Activated CD4-positive, alpha-beta memory T cell treated with anti-CD3 and anti-CD28 coated beads for 36 hours (primary cell): ENCODE measurements around the gene DCDC2. TPM values are rescaled to one million over a fixed set of nuclear protein-coding genes. Genes with fewer than 3 reads are reported as not detected.
A peak's percentile ranks its signal among the peaks of the same experiment; 100 is the strongest.
"Not testable (repeated sequence)": the region's sequence is repeated elsewhere in the genome, so short reads cannot be mapped to it uniquely, and the experiment has no call there.

Source experiments
- CTCF ChIA-PET: fragments of 350-600 bp; sonication (Branson Sonifier 250); formaldehyde crosslinking; loops from one replicate; lab custom pipeline; 2021; ENCODE audit warnings: antibody characterized with exemption, inconsistent platforms; lab: Charles Lee
- POLR2A ChIA-PET: fragments of 350-600 bp; sonication (Branson Sonifier 250); formaldehyde crosslinking; loops from one replicate; lab custom pipeline; 2021; ENCODE audit warnings: antibody characterized with exemption; lab: Charles Lee
- DNase-seq: peaks from one replicate; pipeline ENCODE4 v3.0.0-alpha.2; 2020
- H3K27ac Mint-ChIP-seq: one replicate; pipeline ENCODE4 v1.8.0; 2021; ENCODE audit warnings: mixed read lengths
- H3K27me3 Mint-ChIP-seq: one replicate; pipeline ENCODE4 v1.8.0; 2021; ENCODE audit warnings: mixed read lengths
- H3K36me3 Mint-ChIP-seq: one replicate; pipeline ENCODE4 v1.8.0; 2021; ENCODE audit warnings: mixed read lengths
- H3K4me1 Mint-ChIP-seq: one replicate; pipeline ENCODE4 v1.8.0; 2021; ENCODE audit warnings: low read depth, mixed read lengths
- H3K4me3 Mint-ChIP-seq: one replicate; pipeline ENCODE4 v1.8.0; 2021; ENCODE audit warnings: mild to moderate bottlenecking, mixed read lengths
- H3K9me3 Mint-ChIP-seq: one replicate; pipeline ENCODE4 v1.8.0; 2021; ENCODE audit warnings: mixed read lengths
- intact Hi-C: fragments of 100-400 bp; cut with micrococcal nuclease; formaldehyde crosslinking; loops from one replicate; pipeline ENCODE4 v1.15.1; 2023
- total RNA-seq, 2 experiments: library from RNA; stranded (reverse); gene quantifications; one replicate each; pipeline ENCODE4 v1.2.3, GENCODE V29; 2021

The DCDC2 gene
- total RNA-seq, 2 experiments from 2014 or later: 0.31 TPM; not detected in 1

DNA sequence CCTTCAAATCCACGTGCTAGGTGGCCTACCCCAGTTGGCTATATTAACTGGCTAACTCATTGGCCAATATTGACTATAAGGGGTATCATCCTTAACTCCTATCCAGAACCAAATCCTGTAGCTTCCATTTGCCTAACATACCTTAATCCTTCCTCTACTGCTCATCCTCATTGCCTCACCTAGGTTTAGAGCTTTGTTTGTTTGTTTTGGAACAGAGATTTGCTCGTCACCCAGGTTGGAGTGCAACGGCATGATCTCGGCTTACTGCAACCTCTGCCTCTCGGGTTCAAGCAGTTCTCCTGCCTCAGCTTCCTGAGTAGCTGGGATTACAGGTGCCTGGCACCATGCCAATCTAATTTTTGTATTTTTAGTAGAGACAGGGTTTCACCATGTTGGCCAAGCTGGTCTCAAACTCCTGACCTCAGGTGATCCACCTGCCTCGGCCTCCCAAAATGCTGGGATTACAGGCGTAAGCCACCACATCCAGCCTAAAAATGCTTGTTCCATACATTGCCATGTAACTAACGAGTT, 7.3 kb upstream of the DCDC2 start:
- H3K4me1 Mint-ChIP-seq, H3K4me3 Mint-ChIP-seq, H3K9me3 Mint-ChIP-seq, H3K36me3 Mint-ChIP-seq, intact Hi-C loops, DNase-seq, H3K27ac Mint-ChIP-seq, POLR2A ChIA-PET: not testable (repeated sequence)
- peaks cover 15% of the 10 kb centered on the region for H3K27me3 Mint-ChIP-seq
- CTCF ChIA-PET: interaction anchor here (1.3 kb wide), 1 partner anchor 82 kb away, joined by 3 read pairs; no protein-coding TSS in a partner anchor

DNA sequence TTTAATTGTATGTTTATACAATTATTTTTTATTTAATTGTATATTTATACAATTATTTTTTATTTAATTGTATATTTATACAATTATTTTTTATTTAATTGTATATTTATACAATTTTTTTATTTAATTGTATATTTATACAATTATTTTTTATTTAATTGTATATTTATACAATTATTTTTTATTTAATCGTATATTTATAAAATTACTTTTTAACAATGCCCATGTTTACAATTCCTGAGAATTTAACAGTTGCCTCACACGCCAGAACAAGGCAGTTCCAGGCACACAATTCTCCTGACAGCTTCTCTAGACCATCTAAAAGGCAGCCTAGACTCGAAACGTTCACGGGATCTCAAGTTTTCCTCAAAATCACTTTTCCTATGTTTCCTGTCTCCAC, 4.5 kb upstream of the DCDC2 start:
- H3K9me3 Mint-ChIP-seq, DNase-seq, H3K27ac Mint-ChIP-seq, H3K36me3 Mint-ChIP-seq, intact Hi-C loops, POLR2A ChIA-PET, H3K27me3 Mint-ChIP-seq, H3K4me3 Mint-ChIP-seq: not testable (repeated sequence)
- peaks cover 22% of the 10 kb centered on the region for H3K4me1 Mint-ChIP-seq
- CTCF ChIA-PET: interaction anchor here (1.0 kb wide), 1 partner anchor 68 kb away, joined by 3 read pairs; no protein-coding TSS in a partner anchor

- Mint-ChIP-seq H3K27me3 (peaks cover 6% of the 10 kb centered on the region), H3K9me3 (no peaks in the 10 kb centered on the region), H3K27ac (no peak overlapping the region), H3K4me1 (peaks cover 25% of the 10 kb centered on the region), H3K36me3 (no peaks in the 10 kb centered on the region), H3K4me3 (peak overlapping the region; percentile 69)
- peak; percentile 93 for DNase-seq
- CTCF ChIA-PET: interaction anchor here (0.7 to 2.2 kb wide), 13 partner anchors 16 to 306 kb away, joined by 3 to 20 read pairs (median 3); partner anchors contain the start of genes ACOT13, ALDH5A1, MRS2 and TDP2
- intact Hi-C loops: loop anchor here (1.0 to 2.0 kb wide), 3 partner anchors 43 to 135 kb away; partner anchors contain the start of genes ALDH5A1 and MRS2
- POLR2A ChIA-PET: no interaction called here
These were observed 2.0 kb upstream of the DCDC2 start for GRCh38 chr6:24359640-24360454.

GRCh38 chr6:24358219-24358821, 461 bp upstream of the DCDC2 start:
- H3K36me3 Mint-ChIP-seq: no peaks in the 10 kb centered on the region
- intact Hi-C loops: loop anchor here (2.0 kb wide), 1 partner anchor 136 kb away; the partner anchor contains the start of gene ALDH5A1
- H3K4me3 Mint-ChIP-seq: peak overlapping the region; percentile 68
- no peak overlapping the region for H3K27ac Mint-ChIP-seq
- POLR2A ChIA-PET: no interaction called here
- H3K27me3 Mint-ChIP-seq: peaks cover 6% of the 10 kb centered on the region
- peaks cover 25% of the 10 kb centered on the region for H3K4me1 Mint-ChIP-seq
- H3K9me3 Mint-ChIP-seq: no peaks in the 10 kb centered on the region
- CTCF ChIA-PET: interaction anchor here (1.5 kb wide), 1 partner anchor 75 kb away, joined by 4 read pairs; no protein-coding TSS in a partner anchor
- DNase-seq: peak; percentile 11

DNA sequence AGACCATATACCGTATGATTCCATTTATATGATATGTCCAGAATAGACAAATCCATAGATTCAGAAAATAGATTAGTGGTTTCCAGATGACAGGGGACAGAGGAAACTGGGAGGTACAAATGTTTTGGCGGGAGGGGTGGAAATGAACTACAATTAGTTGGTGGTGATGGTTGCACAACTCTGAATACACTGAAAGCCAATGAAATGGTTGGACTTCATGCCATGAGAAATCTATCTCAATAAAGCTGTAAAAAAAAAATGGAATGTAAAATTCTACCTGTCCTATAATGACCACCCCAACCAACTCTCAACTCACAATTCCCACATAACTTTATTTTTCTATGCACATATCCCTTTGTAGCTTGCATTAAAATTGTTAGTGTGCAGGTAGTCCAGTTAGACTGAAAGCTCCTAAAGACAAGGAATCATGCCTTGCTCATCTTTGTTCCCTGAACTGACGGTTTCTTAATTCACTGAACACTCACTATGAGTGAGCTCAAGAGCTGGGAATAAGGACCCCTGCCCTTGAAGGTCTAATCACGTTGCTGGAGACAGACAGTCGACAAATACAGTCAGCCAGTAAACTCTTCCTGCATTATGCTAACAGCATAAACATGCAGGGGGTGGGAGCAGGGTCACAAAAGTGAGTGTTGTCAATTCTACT, 1.4 kb downstream of the DCDC2 start:
- ChIA-PET CTCF (no interaction called here), POLR2A (no interaction called here)
- no peaks in the 10 kb centered on the region for H3K36me3 Mint-ChIP-seq
- no peaks in the 10 kb centered on the region for H3K9me3 Mint-ChIP-seq
- peaks cover 25% of the 10 kb centered on the region for H3K4me1 Mint-ChIP-seq
- H3K4me3 Mint-ChIP-seq: no peak overlapping the region
- DNase-seq: no peak
- H3K27me3 Mint-ChIP-seq: peaks cover 3% of the 10 kb centered on the region
- H3K27ac Mint-ChIP-seq: no peak overlapping the region
- intact Hi-C loops: no loop called here

- Mint-ChIP-seq H3K27ac (no peak overlapping the region), H3K27me3 (peaks cover 5% of the 10 kb centered on the region), H3K36me3 (no peaks in the 10 kb centered on the region), H3K9me3 (no peaks in the 10 kb centered on the region), H3K4me3 (no peak overlapping the region), H3K4me1 (peaks cover 18% of the 10 kb centered on the region)
- POLR2A ChIA-PET: no interaction called here
- no peak for DNase-seq
- CTCF ChIA-PET: no interaction called here
- intact Hi-C loops: no loop called here
These were observed 2.5 kb downstream of the DCDC2 start for GRCh38 chr6:24355393-24355792.

DNA sequence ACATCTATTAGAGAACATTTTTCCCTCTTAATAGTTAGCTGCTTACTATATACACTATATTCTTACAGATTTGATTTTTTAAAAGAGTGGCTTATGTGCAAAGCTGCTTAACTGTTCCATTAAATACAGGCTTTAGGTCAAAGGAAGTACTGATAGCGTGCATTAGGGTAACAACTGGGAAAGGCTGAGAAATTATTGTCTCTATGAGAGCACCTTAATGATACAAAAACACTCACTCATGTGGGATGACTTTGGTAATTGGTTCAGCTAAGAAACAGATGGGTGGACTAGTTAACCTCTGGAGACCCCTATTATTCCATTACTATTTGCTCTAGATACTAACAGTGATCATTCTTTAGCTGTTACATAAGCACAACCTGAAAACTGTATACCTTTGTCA, 4.0 kb downstream of the DCDC2 start:
- intact Hi-C loops: no loop called here

GRCh38 chr6:24352434-24352833, 5.4 kb downstream of the DCDC2 start:
- Mint-ChIP-seq H3K27ac (no peak overlapping the region), H3K4me1 (peaks cover 3% of the 10 kb centered on the region), H3K9me3 (no peaks in the 10 kb centered on the region), H3K36me3 (no peaks in the 10 kb centered on the region), H3K27me3 (peaks cover 4% of the 10 kb centered on the region), H3K4me3 (no peak overlapping the region)
- ChIA-PET CTCF (no interaction called here), POLR2A (no interaction called here)
- intact Hi-C loops: no loop called here
- DNase-seq: no peak

More for the DNA sequence above, 4.0 kb downstream of the DCDC2 start:
- H3K9me3 Mint-ChIP-seq: no peaks in the 10 kb centered on the region
- H3K27ac Mint-ChIP-seq: no peak overlapping the region
- H3K4me3 Mint-ChIP-seq: no peak overlapping the region
- ChIA-PET POLR2A (no interaction called here), CTCF (interaction anchor here (0.9 kb wide), 1 partner anchor 68 kb away, joined by 3 read pairs; no protein-coding TSS in a partner anchor)
- H3K27me3 Mint-ChIP-seq: peaks cover 5% of the 10 kb centered on the region
- no peak for DNase-seq
- H3K4me1 Mint-ChIP-seq: peaks cover 11% of the 10 kb centered on the region
- H3K36me3 Mint-ChIP-seq: no peaks in the 10 kb centered on the region

- H3K27me3 Mint-ChIP-seq: peaks cover 16% of the 10 kb centered on the region
- no peaks in the 10 kb centered on the region for H3K4me1 Mint-ChIP-seq
- ChIA-PET CTCF (no interaction called here), POLR2A (no interaction called here)
- no peak overlapping the region for H3K27ac Mint-ChIP-seq
- no peaks in the 10 kb centered on the region for H3K36me3 Mint-ChIP-seq
- H3K4me3 Mint-ChIP-seq: no peak overlapping the region
- DNase-seq: no peak
- intact Hi-C loops: no loop called here
- no peaks in the 10 kb centered on the region for H3K9me3 Mint-ChIP-seq
These were observed 12.9 kb downstream of the DCDC2 start for GRCh38 chr6:24344976-24345375.

DNA sequence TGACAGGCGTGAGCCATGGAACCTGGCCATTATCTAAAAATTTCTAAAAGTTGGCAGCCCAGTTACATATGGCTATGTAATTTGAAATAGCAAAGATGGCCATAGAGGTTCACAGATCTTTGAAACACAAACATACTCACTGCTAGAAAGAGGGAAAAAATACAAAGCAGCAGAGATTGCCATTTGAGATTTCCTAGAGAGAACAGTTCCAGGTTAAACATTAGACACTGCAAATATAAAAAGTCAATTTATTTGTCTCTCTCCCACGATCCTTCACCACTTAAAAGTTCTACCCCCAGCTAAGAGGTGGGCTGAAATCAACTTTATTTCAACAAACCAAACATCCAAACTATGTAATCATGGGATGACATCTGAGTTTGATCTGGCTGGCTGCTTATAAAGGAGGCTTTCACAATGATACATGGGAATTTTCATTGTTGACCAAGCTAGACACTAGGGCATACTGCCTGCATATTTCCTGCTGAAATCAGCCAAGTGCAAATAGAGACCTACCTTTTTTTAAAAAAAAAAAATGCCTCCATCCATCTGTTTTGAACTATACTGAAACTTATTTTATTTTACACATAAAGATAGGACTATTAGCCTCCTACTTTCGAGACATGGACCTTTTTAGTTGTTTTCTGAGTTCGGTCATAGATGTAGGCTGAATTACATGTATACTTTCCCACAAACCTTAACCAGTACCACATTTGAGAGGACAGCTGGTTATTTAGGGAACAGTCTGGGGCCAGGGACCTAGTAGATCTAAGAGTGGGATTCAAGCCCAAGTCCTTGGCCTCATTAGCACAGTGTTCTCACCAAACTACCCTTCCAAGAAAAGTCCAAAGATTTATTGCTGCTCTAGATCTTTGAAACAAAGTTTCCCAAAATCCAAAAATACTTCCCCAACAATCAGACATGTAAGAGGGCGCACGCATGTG, 16.6 kb downstream of the DCDC2 start:
- CTCF ChIA-PET: no interaction called here
- Mint-ChIP-seq H3K4me3 (no peak overlapping the region), H3K9me3 (peaks cover 16% of the 10 kb centered on the region), H3K36me3 (no peaks in the 10 kb centered on the region), H3K27ac (no peak overlapping the region), H3K4me1 (no peaks in the 10 kb centered on the region), H3K27me3 (peaks cover 13% of the 10 kb centered on the region)
- POLR2A ChIA-PET: no interaction called here
- intact Hi-C loops: no loop called here
- DNase-seq: no peak

- no peak overlapping the region for H3K4me3 Mint-ChIP-seq
- H3K27ac Mint-ChIP-seq: no peak overlapping the region
- peaks cover 10% of the 10 kb centered on the region for H3K27me3 Mint-ChIP-seq
- POLR2A ChIA-PET: no interaction called here
- CTCF ChIA-PET: interaction anchor here (0.5 kb wide), 1 partner anchor 291 kb away, joined by 3 read pairs; no protein-coding TSS in a partner anchor
- no peak for DNase-seq
- H3K4me1 Mint-ChIP-seq: no peaks in the 10 kb centered on the region
- intact Hi-C loops: no loop called here
- peaks cover 16% of the 10 kb centered on the region for H3K9me3 Mint-ChIP-seq
- H3K36me3 Mint-ChIP-seq: no peaks in the 10 kb centered on the region
These were observed 17.9 kb downstream of the DCDC2 start for GRCh38 chr6:24339932-24340331.
